NB4 (cell line): ENCODE data around the gene TC2N.

Experiments used
- MYC ChIP-seq: IDR thresholded peaks from 2 replicates; pipeline ENCODE4 v1.6.1; 2011; ENCODE audit warnings: low read depth, low read length
- POLR2A ChIP-seq: IDR thresholded peaks from 2 replicates; pipeline ENCODE4 v1.6.1; 2011; ENCODE audit warnings: mild to moderate bottlenecking; ENCODE audit not compliant: insufficient read length; ENCODE audit errors: extremely low read depth
- TF ChIP-seq, protein P1 (sequence below): IDR thresholded peaks from one replicate; pipeline ENCODE4 v1.5.1; 2012; ENCODE audit warnings: low read depth, low read length
- TF ChIP-seq, protein P2 (sequence below): IDR thresholded peaks from 2 replicates; pipeline ENCODE4 v1.6.1; 2011; ENCODE audit warnings: low read depth, low read length

DNA sequence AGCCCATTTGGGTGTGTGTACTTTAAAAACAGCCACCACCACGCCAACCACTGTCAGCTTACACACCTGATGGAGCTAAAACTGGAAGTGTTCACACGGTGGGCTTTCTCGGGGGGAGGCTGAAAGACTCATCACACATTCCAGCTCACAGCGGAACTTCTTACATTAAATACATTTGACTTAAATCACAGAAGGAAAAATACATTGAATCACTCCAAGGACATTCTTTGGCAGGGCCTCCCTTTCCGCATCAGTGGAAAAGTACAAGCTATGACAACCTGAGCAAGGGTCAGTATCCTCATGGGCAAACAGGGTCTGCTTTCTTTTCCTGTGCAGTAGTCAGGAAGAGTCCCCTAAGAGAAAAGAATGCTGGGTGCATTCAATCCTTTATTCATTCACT, 31.0 kb upstream of the TC2N start:
- TF ChIP-seq, protein P1, sequence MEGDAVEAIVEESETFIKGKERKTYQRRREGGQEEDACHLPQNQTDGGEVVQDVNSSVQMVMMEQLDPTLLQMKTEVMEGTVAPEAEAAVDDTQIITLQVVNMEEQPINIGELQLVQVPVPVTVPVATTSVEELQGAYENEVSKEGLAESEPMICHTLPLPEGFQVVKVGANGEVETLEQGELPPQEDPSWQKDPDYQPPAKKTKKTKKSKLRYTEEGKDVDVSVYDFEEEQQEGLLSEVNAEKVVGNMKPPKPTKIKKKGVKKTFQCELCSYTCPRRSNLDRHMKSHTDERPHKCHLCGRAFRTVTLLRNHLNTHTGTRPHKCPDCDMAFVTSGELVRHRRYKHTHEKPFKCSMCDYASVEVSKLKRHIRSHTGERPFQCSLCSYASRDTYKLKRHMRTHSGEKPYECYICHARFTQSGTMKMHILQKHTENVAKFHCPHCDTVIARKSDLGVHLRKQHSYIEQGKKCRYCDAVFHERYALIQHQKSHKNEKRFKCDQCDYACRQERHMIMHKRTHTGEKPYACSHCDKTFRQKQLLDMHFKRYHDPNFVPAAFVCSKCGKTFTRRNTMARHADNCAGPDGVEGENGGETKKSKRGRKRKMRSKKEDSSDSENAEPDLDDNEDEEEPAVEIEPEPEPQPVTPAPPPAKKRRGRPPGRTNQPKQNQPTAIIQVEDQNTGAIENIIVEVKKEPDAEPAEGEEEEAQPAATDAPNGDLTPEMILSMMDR = no peak
- TF ChIP-seq POLR2A = no peak
- TF ChIP-seq, protein P2, sequence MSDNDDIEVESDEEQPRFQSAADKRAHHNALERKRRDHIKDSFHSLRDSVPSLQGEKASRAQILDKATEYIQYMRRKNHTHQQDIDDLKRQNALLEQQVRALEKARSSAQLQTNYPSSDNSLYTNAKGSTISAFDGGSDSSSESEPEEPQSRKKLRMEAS = no peak
- TF ChIP-seq MYC = no peak
